Uterus (tissue), 4 donors: ENCODE measurements around the gene COPZ1. TPM values are rescaled to one million over a fixed set of nuclear protein-coding genes. Genes with fewer than 3 reads are reported as not detected.
A peak's percentile ranks its signal among the peaks of the same experiment; 100 is the strongest.

ENCODE experiments used
- DNase-seq, 2 donors: peaks; one replicate each; pipeline ENCODE4 v3.0.0-alpha.2; 2019 to 2020
- H3K27ac ChIP-seq, 2 donors: fragments of 200-600 bp; sonication (generic); 1 replicate in 1 of 2; 2 replicates in 1 of 2; pipeline ENCODE4 v1.5.1; 2016 to 2018
- H3K27me3 ChIP-seq, 2 donors: fragments of 200-600 bp; sonication (generic); one replicate each; pipeline ENCODE4 v1.5.1; 2018 to 2019; ENCODE audit warnings: control low read depth in 1 of 2
- H3K36me3 ChIP-seq, 2 donors: fragments of 200-600 bp; sonication (generic); one replicate each; pipeline ENCODE4 v1.5.1; 2019; ENCODE audit warnings: control low read depth in 1 of 2
- H3K4me1 ChIP-seq, 2 donors: fragments of 200-600 bp; sonication (generic); one replicate each; pipeline ENCODE4 v1.5.1; 2018 to 2019; ENCODE audit warnings: control low read depth in 1 of 2
- H3K4me3 ChIP-seq, 2 donors: fragments of 200-600 bp; sonication (generic); 1 replicate in 1 of 2; 2 replicates in 1 of 2; pipeline ENCODE4 v1.5.1; 2018 to 2019; ENCODE audit warnings: mild to moderate bottlenecking in 1 of 2
- H3K9me3 ChIP-seq, 2 donors: fragments of 200-600 bp; sonication (generic); one replicate each; pipeline ENCODE4 v1.5.1; 2019; ENCODE audit warnings: control low read depth in 1 of 2
- POLR2A ChIP-seq, 2 donors: fragments of 450-650 bp; IDR thresholded peaks; one replicate each; pipeline ENCODE4 v1.6.1; 2016; ENCODE audit warnings: antibody characterized with exemption in 2 of 2, mild to moderate bottlenecking in 1 of 2, moderate library complexity in 1 of 2
- intact Hi-C: fragments of 100-400 bp; cut with DNase I; formaldehyde crosslinking; loops from one replicate; pipeline ENCODE4 v1.15.1; 2023; ENCODE audit warnings: low total_unique reads
- total RNA-seq, 4 donors: library from RNA; depleted of rRNA in 3 of 4; stranded (reverse); fragments of >200 nt in 3 of 4; gene quantifications; one replicate each; pipeline versions ENCODE4 v1.1.0 to v1.2.4, GENCODE V29; 2014 to 2023
- TF ChIP-seq, protein P1 (sequence below), 4 experiments: fragments of 200-600 bp in 2 of 4; fragments of 450-650 bp in 2 of 4; sonication (generic) in 2 of 4; IDR thresholded peaks; one replicate each; pipeline ENCODE4 v1.5.1; 2016 to 2019; ENCODE audit warnings: antibody characterized with exemption in 4 of 4, mild to moderate bottlenecking in 2 of 4, moderate library complexity in 1 of 4
- donor health status: DM: yes; HTN: yes; CAD: no.

COPZ1 gene
- total RNA-seq, 4 donors from 2014 or later: 32.3 to 141 (median 120) TPM

DNA sequence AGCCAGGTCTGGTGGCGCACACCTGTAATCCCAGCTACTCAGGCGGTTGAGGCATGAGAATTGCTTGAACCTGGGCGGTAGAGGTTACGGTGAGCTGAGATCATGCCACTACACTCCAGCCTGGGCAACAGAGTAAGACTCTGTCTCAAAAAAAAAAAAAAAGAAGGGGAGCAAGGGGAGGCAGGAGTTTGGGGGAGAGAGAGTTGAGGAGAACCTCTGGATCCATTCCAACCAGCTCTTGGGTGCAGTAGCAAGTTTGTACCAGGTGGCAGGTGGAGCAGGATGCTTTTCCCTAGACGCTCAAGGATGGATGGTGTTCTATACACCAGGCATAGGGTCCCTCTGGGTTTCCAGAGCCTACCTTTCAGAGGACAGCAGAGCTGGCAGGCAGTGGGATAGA is 26.0 kb upstream of the COPZ1 start:
- Histone ChIP-seq H3K36me3 (no peaks in the 10 kb centered on the region), H3K4me3 (no peak overlapping the region), H3K4me1 (no peaks in the 10 kb centered on the region), H3K27ac (no peak overlapping the region), H3K27me3 (no peaks in the 10 kb centered on the region), H3K9me3 (no peaks in the 10 kb centered on the region)
- TF ChIP-seq POLR2A (IDR thresholded peaks at IDR 0.05): no peak
- TF ChIP-seq, protein P1, sequence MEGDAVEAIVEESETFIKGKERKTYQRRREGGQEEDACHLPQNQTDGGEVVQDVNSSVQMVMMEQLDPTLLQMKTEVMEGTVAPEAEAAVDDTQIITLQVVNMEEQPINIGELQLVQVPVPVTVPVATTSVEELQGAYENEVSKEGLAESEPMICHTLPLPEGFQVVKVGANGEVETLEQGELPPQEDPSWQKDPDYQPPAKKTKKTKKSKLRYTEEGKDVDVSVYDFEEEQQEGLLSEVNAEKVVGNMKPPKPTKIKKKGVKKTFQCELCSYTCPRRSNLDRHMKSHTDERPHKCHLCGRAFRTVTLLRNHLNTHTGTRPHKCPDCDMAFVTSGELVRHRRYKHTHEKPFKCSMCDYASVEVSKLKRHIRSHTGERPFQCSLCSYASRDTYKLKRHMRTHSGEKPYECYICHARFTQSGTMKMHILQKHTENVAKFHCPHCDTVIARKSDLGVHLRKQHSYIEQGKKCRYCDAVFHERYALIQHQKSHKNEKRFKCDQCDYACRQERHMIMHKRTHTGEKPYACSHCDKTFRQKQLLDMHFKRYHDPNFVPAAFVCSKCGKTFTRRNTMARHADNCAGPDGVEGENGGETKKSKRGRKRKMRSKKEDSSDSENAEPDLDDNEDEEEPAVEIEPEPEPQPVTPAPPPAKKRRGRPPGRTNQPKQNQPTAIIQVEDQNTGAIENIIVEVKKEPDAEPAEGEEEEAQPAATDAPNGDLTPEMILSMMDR (IDR thresholded peaks at IDR 0.05): no peak
- DNase-seq: no peak
- intact Hi-C loops: loop anchor here (10.0 kb wide), 1 partner anchor 66 kb away; the partner anchor contains the start of gene GPR84

DNA sequence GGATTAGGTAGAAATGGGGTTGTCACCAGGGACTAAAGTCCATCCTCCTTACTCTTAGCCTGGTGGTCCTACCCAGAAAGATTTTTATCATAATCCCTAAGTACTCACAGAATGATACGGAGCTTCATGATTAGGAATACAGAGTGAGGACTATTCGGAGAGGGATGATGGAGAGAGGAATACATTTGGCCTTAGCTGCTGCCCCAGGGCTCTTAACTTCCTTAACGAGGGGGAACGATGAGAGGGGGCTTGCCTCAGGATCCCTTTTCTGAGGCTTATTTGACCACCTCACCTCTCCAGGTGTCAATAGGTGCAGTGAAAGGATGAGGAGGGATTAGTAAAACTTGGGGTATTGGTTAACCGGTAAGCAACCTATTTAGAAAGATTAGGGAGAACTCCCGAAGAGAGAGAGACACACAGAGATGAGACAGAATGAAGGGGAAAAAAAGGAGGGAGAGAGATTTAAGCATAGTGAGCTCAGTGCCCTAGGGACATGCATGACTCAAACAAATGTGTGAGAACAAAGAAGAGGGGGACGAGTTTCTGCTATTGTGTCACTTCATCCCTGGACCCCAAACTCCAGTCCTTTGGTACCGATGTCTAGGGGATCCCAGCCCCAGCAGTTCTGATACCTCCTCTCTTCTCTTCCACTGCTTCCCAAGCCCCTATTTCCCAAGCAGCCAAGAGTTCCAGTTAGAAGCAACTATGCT is 25.3 kb upstream of the COPZ1 start:
- Histone ChIP-seq H3K36me3 (no peaks in the 10 kb centered on the region), H3K4me1 (no peaks in the 10 kb centered on the region), H3K4me3 (no peak overlapping the region), H3K27me3 (peaks cover 0 to 3% of the 10 kb centered on the region in 2 donors), H3K27ac (no peak overlapping the region), H3K9me3 (no peaks in the 10 kb centered on the region)
- TF ChIP-seq, protein P1 (IDR thresholded peaks at IDR 0.05): no peak
- TF ChIP-seq POLR2A (IDR thresholded peaks at IDR 0.05): no peak
- DNase-seq: no peak
- intact Hi-C loops: loop anchor here (10.0 kb wide), 1 partner anchor 65 kb away; the partner anchor contains the start of gene GPR84

DNA sequence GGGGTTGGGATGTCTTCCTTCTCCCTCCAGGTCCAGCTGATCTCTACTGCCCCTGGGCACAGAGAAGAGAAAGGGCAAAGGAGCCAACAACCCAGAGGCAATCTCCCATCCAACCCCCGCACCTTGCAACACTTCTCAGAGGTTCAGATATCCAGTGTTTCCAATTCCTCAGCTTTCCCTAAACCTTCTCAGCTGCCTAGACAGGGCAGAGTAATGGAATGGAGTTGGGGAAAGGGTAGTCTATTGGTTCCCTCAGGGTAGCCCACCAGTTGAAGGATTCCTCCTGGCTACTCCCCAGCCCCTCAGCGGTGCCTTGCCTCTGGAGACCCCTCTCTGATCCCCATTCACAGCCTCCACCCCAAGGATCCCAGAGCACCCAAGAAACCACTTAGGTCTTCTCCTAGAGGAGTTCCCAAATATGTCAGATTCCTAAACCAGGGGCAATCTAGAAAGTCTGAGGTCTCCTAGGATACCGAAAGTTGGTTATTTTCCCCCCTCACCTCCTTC is 24.7 kb upstream of the COPZ1 start:
- H3K36me3 ChIP-seq: no peaks in the 10 kb centered on the region
- peaks cover 0 to 5% of the 10 kb centered on the region in 2 donors for H3K27me3 ChIP-seq
- H3K4me3 ChIP-seq: no peak overlapping the region
- H3K9me3 ChIP-seq: no peaks in the 10 kb centered on the region
- no peaks in the 10 kb centered on the region for H3K4me1 ChIP-seq
- no peak overlapping the region for H3K27ac ChIP-seq
- TF ChIP-seq POLR2A (IDR thresholded peaks at IDR 0.05): no peak
- TF ChIP-seq, protein P1 (IDR thresholded peaks at IDR 0.05): no peak
- no peak for DNase-seq
- intact Hi-C loops: no loop called here

DNA sequence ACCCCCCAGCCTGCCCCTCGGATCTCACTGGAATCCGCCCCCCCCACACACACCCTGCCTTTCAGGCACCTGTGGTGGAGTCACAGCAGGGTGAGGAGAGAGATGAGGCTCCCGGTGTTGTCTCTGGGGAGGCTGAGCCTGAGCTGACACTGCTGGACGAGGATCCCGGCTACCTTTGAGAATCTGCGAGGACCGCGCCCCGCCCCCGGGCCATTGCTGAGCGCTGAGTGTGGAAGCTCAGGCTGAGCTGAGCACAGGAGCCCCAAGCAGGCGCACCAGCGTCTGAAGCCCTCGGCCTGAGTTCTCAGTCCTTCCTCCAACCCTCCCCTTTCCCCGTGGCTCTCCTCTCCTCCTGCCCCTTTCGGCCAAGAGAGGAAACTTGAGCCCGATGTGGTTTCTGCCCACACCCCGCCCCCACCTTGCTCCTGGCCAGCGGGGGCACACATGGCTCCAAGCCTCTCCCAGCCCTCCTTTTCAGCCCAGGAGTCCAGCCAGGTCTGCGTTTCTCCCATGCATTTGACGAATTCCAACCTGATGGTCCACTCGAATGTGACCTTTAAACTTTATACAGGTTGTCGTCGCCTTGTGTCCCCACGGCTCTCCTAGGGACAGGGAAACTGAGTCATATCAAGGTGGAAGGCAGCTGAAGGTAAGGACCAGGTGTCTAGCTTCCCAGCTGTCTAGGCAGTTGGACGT is 24.1 kb upstream of the COPZ1 start, which contains the start of gene NFE2:
Gene NFE2 (minus strand): TSS at position 284 of the 696 bp plus-strand sequence. CDS start 5,767 bp downstream, outside the sequence.
- Histone ChIP-seq H3K9me3 (no peaks in the 10 kb centered on the region), H3K4me3 (no peak within 1 kb of the TSS), H3K36me3 (no peaks in the 10 kb centered on the region), H3K27ac (no peak within 1 kb of the TSS), H3K27me3 (peaks cover 0 to 5% of the 10 kb centered on the region in 2 donors), H3K4me1 (no peaks in the 10 kb centered on the region)
- intact Hi-C loops: no loop called here
- peak in 1 of 2 donors; percentile 31 for DNase-seq
- TF ChIP-seq POLR2A (IDR thresholded peaks at IDR 0.05): no peak
- TF ChIP-seq, protein P1 (IDR thresholded peaks at IDR 0.05): no peak
